ENCODE data around the gene PDE8A.

DNA sequence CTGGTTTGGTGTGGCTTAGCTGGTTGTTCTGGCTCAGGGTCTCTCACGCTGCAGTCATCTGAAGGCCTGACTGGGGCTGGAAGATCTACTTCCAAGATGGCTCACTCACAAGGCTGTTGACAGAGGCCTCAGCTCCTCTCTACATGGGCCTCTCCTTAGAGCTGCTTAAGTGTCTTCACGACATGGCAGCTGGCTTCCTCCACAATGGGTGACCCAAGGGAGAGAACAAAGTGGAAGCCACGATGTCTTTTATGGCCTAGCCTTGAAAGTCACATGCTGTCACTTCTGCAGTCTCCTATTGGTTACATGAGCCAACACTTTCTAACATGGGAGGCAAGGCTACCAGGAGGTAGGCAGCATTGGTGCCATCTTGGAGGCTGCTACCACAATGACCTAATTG is 13.4 kb upstream of the PDE8A start:
- TF ChIP-seq, protein P1, sequence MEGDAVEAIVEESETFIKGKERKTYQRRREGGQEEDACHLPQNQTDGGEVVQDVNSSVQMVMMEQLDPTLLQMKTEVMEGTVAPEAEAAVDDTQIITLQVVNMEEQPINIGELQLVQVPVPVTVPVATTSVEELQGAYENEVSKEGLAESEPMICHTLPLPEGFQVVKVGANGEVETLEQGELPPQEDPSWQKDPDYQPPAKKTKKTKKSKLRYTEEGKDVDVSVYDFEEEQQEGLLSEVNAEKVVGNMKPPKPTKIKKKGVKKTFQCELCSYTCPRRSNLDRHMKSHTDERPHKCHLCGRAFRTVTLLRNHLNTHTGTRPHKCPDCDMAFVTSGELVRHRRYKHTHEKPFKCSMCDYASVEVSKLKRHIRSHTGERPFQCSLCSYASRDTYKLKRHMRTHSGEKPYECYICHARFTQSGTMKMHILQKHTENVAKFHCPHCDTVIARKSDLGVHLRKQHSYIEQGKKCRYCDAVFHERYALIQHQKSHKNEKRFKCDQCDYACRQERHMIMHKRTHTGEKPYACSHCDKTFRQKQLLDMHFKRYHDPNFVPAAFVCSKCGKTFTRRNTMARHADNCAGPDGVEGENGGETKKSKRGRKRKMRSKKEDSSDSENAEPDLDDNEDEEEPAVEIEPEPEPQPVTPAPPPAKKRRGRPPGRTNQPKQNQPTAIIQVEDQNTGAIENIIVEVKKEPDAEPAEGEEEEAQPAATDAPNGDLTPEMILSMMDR (IDR thresholded peaks at IDR 0.05; ENCODE audit: low read depth, low read length, missing input control) = no peak
- TF ChIP-seq TAF1 (conservative IDR thresholded peaks at IDR 0.05) = no peak
- TF ChIP-seq, protein P2, sequence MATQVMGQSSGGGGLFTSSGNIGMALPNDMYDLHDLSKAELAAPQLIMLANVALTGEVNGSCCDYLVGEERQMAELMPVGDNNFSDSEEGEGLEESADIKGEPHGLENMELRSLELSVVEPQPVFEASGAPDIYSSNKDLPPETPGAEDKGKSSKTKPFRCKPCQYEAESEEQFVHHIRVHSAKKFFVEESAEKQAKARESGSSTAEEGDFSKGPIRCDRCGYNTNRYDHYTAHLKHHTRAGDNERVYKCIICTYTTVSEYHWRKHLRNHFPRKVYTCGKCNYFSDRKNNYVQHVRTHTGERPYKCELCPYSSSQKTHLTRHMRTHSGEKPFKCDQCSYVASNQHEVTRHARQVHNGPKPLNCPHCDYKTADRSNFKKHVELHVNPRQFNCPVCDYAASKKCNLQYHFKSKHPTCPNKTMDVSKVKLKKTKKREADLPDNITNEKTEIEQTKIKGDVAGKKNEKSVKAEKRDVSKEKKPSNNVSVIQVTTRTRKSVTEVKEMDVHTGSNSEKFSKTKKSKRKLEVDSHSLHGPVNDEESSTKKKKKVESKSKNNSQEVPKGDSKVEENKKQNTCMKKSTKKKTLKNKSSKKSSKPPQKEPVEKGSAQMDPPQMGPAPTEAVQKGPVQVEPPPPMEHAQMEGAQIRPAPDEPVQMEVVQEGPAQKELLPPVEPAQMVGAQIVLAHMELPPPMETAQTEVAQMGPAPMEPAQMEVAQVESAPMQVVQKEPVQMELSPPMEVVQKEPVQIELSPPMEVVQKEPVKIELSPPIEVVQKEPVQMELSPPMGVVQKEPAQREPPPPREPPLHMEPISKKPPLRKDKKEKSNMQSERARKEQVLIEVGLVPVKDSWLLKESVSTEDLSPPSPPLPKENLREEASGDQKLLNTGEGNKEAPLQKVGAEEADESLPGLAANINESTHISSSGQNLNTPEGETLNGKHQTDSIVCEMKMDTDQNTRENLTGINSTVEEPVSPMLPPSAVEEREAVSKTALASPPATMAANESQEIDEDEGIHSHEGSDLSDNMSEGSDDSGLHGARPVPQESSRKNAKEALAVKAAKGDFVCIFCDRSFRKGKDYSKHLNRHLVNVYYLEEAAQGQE (IDR thresholded peaks at IDR 0.05) = no peak
- TF ChIP-seq, protein P3, sequence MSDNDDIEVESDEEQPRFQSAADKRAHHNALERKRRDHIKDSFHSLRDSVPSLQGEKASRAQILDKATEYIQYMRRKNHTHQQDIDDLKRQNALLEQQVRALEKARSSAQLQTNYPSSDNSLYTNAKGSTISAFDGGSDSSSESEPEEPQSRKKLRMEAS (IDR thresholded peaks at IDR 0.05) = no peak
- no peak for TF ChIP-seq JUND (IDR thresholded peaks at IDR 0.05)
- TF ChIP-seq GABPA (IDR thresholded peaks at IDR 0.05 in 1 of 2, conservative IDR thresholded peaks at IDR 0.05 in 1 of 2) = no peak
- TF ChIP-seq, protein P4, sequence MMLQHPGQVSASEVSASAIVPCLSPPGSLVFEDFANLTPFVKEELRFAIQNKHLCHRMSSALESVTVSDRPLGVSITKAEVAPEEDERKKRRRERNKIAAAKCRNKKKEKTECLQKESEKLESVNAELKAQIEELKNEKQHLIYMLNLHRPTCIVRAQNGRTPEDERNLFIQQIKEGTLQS (IDR thresholded peaks at IDR 0.05) = no peak
- TF ChIP-seq HNF4A (conservative IDR thresholded peaks at IDR 0.05) = no peak
- TF ChIP-seq RXRA (IDR thresholded peaks at IDR 0.05) = no peak
